ENCODE results near the gene ITGB7. TPM values are rescaled to one million over a fixed set of nuclear protein-coding genes. Genes with fewer than 3 reads are reported as not detected.

ITGB7 gene
- total RNA-seq, 3 donors from 2014 or later (not counting 1 experiment from before 2014, with no cell fraction given), result 329 to 441 (median 439) TPM

DNA sequence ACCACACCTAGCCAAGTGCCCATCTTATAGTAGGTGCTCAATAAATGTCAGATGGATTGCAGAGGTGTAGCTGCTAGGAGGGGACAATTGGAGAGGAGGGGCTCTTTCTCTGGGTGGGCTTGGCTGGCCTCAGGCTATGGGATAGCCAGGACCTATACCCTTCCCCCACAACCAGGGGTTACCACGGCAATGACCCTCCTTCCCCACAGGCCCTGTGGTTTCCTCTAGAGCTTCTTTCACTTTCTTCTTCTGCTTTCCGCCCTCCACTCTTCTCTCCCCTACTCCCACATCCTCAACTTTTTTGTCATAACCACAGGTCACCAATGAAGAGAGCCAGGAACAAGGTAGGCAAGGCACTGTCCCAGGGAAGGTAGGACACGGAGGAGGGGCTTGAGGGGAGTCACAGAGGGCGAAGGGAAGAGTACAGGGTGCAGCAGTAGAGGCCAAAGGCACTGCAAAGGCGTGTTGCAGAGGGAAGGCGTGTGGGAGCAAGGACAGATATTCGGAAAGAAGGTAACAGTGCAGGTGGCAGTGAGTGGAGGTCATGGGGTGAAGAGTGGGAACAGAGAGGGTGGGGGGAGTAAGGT lies 1.9 kb upstream of the ITGB7 start:
- Histone ChIP-seq H3K4me1 (ENCODE audit: control insufficient read depth, insufficient read depth, low read length) (peaks cover 69% of the 10 kb centered on the region), H3K27ac (ENCODE audit: low read length) (peak overlapping the region; percentile 9), H3K36me3 (ENCODE audit: control insufficient read depth, insufficient read depth, low read length) (peaks cover 33% of the 10 kb centered on the region), H3K27me3 (ENCODE audit: control insufficient read depth, insufficient read depth, low read length) (no peaks in the 10 kb centered on the region), H3K4me3 (ENCODE audit: low read length) (peak overlapping the region; percentile 3), H3K9me3 (ENCODE audit: control insufficient read depth, insufficient read depth, low read length) (no peaks in the 10 kb centered on the region)
- H3K4me1 Mint-ChIP-seq, result peaks cover 50 to 76% of the 10 kb centered on the region in 2 donors
- no peaks in the 10 kb centered on the region for H3K9me3 Mint-ChIP-seq
- no peaks in the 10 kb centered on the region for H3K27me3 Mint-ChIP-seq (ENCODE audit: low read depth in 2 of 2)
- no peaks in the 10 kb centered on the region for H3K36me3 Mint-ChIP-seq
- WGBS (ENCODE audit: insufficient coverage), result 5% methylated on average over 7 of the region's 7 CpGs
- peak overlapping the region; percentile 86 for H3K4me3 Mint-ChIP-seq
- intact Hi-C loops (cut with micrococcal nuclease), result loop anchor here (5.0 to 10.0 kb wide), 2 partner anchors 52 to 296 kb away; partner anchors contain the start of genes NPFF and TARBP2
- DNase-seq (peak in 1 of 2 donors; percentile 59), ATAC-seq (peak in 2 of 3 donors; percentile 25)
- TF ChIP-seq CTCF (IDR thresholded peaks at IDR 0.05), result no peak
- peak overlapping the region; percentile 75 to 79 for H3K27ac Mint-ChIP-seq

DNA sequence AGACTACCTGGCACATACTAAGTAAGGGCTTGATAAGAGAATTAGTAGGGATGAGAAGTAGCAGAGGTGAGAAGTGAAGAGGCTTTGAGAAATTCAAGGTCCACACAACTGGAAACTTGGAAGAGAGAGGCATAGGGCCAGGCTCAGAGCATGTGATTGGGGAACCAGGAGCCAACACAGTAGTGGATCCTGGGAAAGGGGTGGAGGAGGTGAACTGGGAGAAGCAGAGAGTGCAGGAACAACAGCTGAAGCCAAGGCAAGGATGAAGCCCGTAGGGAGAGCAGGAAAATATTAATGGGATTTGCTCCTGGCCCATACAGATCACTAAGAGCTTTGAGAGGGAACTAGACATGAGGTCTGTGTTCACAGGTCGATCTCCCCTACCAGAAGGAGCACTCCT lies 1.4 kb upstream of the ITGB7 start:
- H3K27me3 ChIP-seq (ENCODE audit: control insufficient read depth, insufficient read depth, low read length), result no peaks in the 10 kb centered on the region
- WGBS (ENCODE audit: insufficient coverage), result 50% methylated on average over 2 of the region's 2 CpGs
- TF ChIP-seq CTCF (IDR thresholded peaks at IDR 0.05), result no peak
- no peaks in the 10 kb centered on the region for H3K9me3 ChIP-seq (ENCODE audit: control insufficient read depth, insufficient read depth, low read length)
- Mint-ChIP-seq H3K9me3 (no peaks in the 10 kb centered on the region), H3K4me3 (peak overlapping the region; percentile 86), H3K36me3 (no peaks in the 10 kb centered on the region), H3K4me1 (peaks cover 47 to 71% of the 10 kb centered on the region in 2 donors), H3K27ac (peak overlapping the region; percentile 75 to 79), H3K27me3 (ENCODE audit: low read depth in 2 of 2) (no peaks in the 10 kb centered on the region)
- H3K36me3 ChIP-seq (ENCODE audit: control insufficient read depth, insufficient read depth, low read length), result peaks cover 29% of the 10 kb centered on the region
- ATAC-seq, result no peak
- intact Hi-C loops (cut with micrococcal nuclease), result loop anchor here (5.0 to 10.0 kb wide), 2 partner anchors 51 to 296 kb away; partner anchors contain the start of genes NPFF and TARBP2
- no peak overlapping the region for H3K4me3 ChIP-seq (ENCODE audit: low read length)
- H3K27ac ChIP-seq (ENCODE audit: low read length), result peak overlapping the region; percentile 9
- DNase-seq, result no peak
- H3K4me1 ChIP-seq (ENCODE audit: control insufficient read depth, insufficient read depth, low read length), result peaks cover 66% of the 10 kb centered on the region

DNA sequence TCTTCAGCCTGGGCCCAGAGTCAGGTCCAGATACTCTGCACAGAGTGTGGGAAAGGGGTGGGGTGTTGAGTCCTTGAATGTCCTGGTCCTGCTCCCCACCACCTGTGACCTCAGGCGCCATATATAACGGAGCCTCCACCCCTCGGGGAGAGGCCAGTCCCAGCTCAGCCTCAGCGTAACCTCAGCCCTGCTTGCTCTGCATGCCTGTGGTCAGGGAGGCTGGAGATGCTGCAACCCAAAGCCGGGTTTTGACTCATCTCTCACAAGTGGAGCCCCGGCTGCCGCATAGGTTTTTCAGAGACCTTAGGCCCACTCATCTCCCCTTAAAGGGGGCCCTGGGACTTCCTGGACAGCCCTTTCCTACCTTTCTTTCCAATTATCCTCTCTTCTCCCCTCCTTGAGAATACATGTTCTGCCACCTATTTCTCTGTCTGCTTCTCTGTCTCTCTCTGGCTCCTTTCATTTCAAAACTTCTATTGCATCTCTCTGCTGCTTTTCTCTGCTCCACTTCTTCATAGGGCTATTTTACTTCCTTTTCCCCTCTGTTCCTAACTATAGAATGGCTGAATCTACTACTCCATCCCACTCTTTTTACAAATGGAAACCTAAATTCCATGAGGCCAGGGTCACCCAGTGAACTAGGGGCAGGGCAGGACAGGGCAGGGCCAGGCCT lies 1.2 kb downstream of the ITGB7 start:
- H3K27ac Mint-ChIP-seq, result peak overlapping the region; percentile 75 to 79
- no peak for TF ChIP-seq CTCF (IDR thresholded peaks at IDR 0.05)
- intact Hi-C loops (cut with micrococcal nuclease), result loop anchor here (5.0 to 10.0 kb wide), 2 partner anchors 49 to 299 kb away; partner anchors contain the start of genes NPFF and TARBP2
- H3K9me3 Mint-ChIP-seq, result no peaks in the 10 kb centered on the region
- Histone ChIP-seq H3K9me3 (ENCODE audit: control insufficient read depth, insufficient read depth, low read length) (no peaks in the 10 kb centered on the region), H3K36me3 (ENCODE audit: control insufficient read depth, insufficient read depth, low read length) (peaks cover 6% of the 10 kb centered on the region), H3K27ac (ENCODE audit: low read length) (peak overlapping the region; percentile 52), H3K4me1 (ENCODE audit: control insufficient read depth, insufficient read depth, low read length) (peaks cover 74% of the 10 kb centered on the region), H3K4me3 (ENCODE audit: low read length) (peak overlapping the region; percentile 47), H3K27me3 (ENCODE audit: control insufficient read depth, insufficient read depth, low read length) (no peaks in the 10 kb centered on the region)
- H3K27me3 Mint-ChIP-seq (ENCODE audit: low read depth in 2 of 2), result no peaks in the 10 kb centered on the region
- DNase-seq, result peak; percentile 50 to 67
- WGBS (ENCODE audit: insufficient coverage), result 1% methylated on average over 7 of the region's 7 CpGs
- peak; percentile 78 to 89 (median 81) for ATAC-seq
- peaks cover 58 to 71% of the 10 kb centered on the region in 2 donors for H3K4me1 Mint-ChIP-seq
- H3K36me3 Mint-ChIP-seq, result peaks cover 4% of the 10 kb centered on the region
- H3K4me3 Mint-ChIP-seq, result peak overlapping the region; percentile 68
